ENCODE data around the gene DPYD. TPM values are rescaled to one million over a fixed set of nuclear protein-coding genes. Genes with fewer than 3 reads are reported as not detected.

The DPYD gene
- total RNA-seq, 1 donor, result 81.4 TPM

DNA sequence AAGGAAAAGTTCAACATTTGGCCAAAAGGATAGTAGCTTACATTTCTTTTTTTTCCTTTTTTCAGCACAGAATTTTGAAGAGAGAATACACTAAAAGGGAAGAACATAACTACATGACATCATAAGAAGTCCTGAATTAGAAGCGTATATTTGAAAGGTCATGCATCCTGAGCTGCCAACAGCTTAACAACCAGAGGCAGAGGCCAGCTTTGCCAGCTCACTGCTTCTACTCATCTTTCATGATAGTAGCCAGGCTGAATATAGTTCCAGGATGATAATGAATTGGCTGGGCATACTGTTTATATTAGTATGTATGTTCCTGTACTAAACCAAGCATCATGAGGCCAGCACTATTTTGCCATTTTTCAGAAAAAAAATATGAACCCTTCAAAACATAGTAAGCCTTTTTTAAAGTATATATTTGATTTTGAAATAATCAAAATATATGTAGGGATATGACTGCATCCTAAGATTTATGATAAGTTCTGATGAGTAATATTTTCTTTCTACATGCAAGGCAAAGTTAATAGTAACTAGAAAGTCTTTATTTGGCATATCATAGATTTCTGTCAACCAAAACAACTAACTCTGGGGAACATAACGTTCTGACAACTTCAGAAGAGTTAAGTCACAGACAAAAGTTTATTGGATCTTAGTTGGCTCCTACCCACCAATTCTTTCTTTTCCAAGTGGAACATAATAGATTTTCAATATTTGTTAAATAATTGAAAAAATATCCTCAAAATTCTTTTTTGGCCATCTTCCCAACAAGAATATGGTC lies 123.2 kb downstream of the DPYD start:
- peak overlapping the region; percentile 60 for H3K27ac ChIP-seq (ENCODE audit: low read depth, low read length)
- H3K36me3 ChIP-seq (ENCODE audit: insufficient read depth, low read length), result no peaks in the 10 kb centered on the region
- TF ChIP-seq, protein P1, sequence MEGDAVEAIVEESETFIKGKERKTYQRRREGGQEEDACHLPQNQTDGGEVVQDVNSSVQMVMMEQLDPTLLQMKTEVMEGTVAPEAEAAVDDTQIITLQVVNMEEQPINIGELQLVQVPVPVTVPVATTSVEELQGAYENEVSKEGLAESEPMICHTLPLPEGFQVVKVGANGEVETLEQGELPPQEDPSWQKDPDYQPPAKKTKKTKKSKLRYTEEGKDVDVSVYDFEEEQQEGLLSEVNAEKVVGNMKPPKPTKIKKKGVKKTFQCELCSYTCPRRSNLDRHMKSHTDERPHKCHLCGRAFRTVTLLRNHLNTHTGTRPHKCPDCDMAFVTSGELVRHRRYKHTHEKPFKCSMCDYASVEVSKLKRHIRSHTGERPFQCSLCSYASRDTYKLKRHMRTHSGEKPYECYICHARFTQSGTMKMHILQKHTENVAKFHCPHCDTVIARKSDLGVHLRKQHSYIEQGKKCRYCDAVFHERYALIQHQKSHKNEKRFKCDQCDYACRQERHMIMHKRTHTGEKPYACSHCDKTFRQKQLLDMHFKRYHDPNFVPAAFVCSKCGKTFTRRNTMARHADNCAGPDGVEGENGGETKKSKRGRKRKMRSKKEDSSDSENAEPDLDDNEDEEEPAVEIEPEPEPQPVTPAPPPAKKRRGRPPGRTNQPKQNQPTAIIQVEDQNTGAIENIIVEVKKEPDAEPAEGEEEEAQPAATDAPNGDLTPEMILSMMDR (IDR thresholded peaks at IDR 0.05; ENCODE audit: extremely low read depth, low read depth, low read length), result no peak
- no peaks in the 10 kb centered on the region for H4K20me1 ChIP-seq (ENCODE audit: insufficient read depth, low read length)
- no peaks in the 10 kb centered on the region for H3K27me3 ChIP-seq (ENCODE audit: insufficient read depth, low read length)
- peaks cover 16% of the 10 kb centered on the region for H3K4me1 ChIP-seq (ENCODE audit: insufficient read depth, low read length)
- no peak for DNase-seq (ENCODE audit: insufficient read length, low spot score, missing footprints)
- no peak overlapping the region for H2AFZ ChIP-seq (ENCODE audit: low read length)
- H3K9me3 ChIP-seq (ENCODE audit: low read depth, low read length), result no peaks in the 10 kb centered on the region
- H3K79me2 ChIP-seq (ENCODE audit: insufficient read depth, low read length), result no peaks in the 10 kb centered on the region
- H3K4me2 ChIP-seq (ENCODE audit: insufficient read depth, low read length), result no peak overlapping the region
- H3K4me3 ChIP-seq (ENCODE audit: insufficient read depth, low read length), result no peak overlapping the region

DNA sequence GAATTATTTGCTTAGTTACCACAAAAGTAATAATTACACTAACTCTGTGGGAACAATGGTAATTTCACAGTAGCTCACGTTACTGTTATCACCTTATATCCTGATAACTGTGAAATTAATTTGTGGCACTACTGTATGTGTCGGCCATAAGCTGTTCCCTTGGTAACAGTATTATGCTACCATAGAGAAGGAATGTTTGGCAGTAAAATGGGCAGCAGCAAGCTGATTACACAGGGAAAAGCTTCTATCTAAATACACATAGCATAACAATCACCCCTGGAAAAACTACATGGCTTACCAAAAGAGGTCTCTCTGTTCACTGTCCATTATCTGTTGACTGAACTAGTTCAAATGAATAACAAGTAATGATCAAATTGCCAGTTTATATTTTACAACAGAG lies 124.1 kb downstream of the DPYD start:
- Histone ChIP-seq H3K79me2 (ENCODE audit: insufficient read depth, low read length) (no peaks in the 10 kb centered on the region), H3K36me3 (ENCODE audit: insufficient read depth, low read length) (no peaks in the 10 kb centered on the region), H3K4me3 (ENCODE audit: insufficient read depth, low read length) (no peak overlapping the region), H3K4me2 (ENCODE audit: insufficient read depth, low read length) (no peak overlapping the region), H3K27ac (ENCODE audit: low read depth, low read length) (peak overlapping the region; percentile 60), H2AFZ (ENCODE audit: low read length) (no peak overlapping the region), H3K27me3 (ENCODE audit: insufficient read depth, low read length) (no peaks in the 10 kb centered on the region), H4K20me1 (ENCODE audit: insufficient read depth, low read length) (no peaks in the 10 kb centered on the region), H3K9me3 (ENCODE audit: low read depth, low read length) (no peaks in the 10 kb centered on the region), H3K4me1 (ENCODE audit: insufficient read depth, low read length) (peaks cover 16% of the 10 kb centered on the region)
- TF ChIP-seq, protein P1 (IDR thresholded peaks at IDR 0.05; ENCODE audit: extremely low read depth, low read depth, low read length), result no peak
- peak; percentile 52 for DNase-seq (ENCODE audit: insufficient read length, low spot score, missing footprints)

DNA sequence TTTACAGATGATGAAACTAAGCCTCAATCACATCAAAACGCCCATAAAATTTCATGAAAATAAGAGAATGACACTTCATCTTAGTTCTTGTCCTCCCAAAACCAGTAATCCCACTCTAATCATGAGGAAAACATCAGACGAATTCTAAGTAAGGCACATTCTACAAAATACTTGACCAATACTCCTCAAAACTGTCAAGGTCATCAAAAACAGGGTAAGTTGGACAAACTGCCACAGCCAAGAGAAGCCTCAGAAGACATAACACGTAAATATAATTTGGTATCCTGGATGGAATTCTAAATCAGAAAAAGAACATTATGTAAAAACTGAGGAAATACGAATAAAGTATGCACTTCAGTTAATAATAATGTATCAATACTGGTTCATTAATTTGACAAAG lies 128.2 kb downstream of the DPYD start:
- DNase-seq (ENCODE audit: insufficient read length, low spot score, missing footprints), result no peak
- no peaks in the 10 kb centered on the region for H3K36me3 ChIP-seq (ENCODE audit: insufficient read depth, low read length)
- no peak overlapping the region for H3K27ac ChIP-seq (ENCODE audit: low read depth, low read length)
- no peaks in the 10 kb centered on the region for H4K20me1 ChIP-seq (ENCODE audit: insufficient read depth, low read length)
- no peak overlapping the region for H3K4me3 ChIP-seq (ENCODE audit: insufficient read depth, low read length)
- no peaks in the 10 kb centered on the region for H3K27me3 ChIP-seq (ENCODE audit: insufficient read depth, low read length)
- H3K79me2 ChIP-seq (ENCODE audit: insufficient read depth, low read length), result peaks cover 11% of the 10 kb centered on the region
- no peak overlapping the region for H3K4me2 ChIP-seq (ENCODE audit: insufficient read depth, low read length)
- H3K9me3 ChIP-seq (ENCODE audit: low read depth, low read length), result no peaks in the 10 kb centered on the region
- H3K4me1 ChIP-seq (ENCODE audit: insufficient read depth, low read length), result peaks cover 9% of the 10 kb centered on the region
- H2AFZ ChIP-seq (ENCODE audit: low read length), result no peak overlapping the region
- TF ChIP-seq, protein P1 (IDR thresholded peaks at IDR 0.05; ENCODE audit: extremely low read depth, low read depth, low read length), result no peak

DNA sequence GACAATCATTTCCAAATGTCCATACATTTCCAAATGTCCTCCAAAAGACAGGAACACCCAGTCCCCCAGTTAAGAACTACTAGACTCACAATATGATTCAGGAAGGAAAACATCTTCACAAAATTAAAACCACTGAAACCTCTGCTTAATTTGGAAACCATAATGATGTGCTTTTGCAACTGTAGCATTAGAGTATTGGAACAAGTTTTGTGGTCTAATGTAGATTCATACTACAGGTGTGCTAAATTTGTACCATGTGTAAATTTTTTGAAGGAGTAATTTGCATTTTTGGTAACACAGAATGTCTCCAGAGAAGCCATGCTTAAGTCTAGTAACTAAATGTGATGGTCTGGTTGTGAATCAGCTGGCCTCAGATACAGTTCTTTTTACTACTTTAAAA lies 129.6 kb downstream of the DPYD start:
- Histone ChIP-seq H3K27me3 (ENCODE audit: insufficient read depth, low read length) (no peaks in the 10 kb centered on the region), H4K20me1 (ENCODE audit: insufficient read depth, low read length) (no peaks in the 10 kb centered on the region), H3K4me1 (ENCODE audit: insufficient read depth, low read length) (no peaks in the 10 kb centered on the region), H3K27ac (ENCODE audit: low read depth, low read length) (no peak overlapping the region), H2AFZ (ENCODE audit: low read length) (no peak overlapping the region), H3K9me3 (ENCODE audit: low read depth, low read length) (no peaks in the 10 kb centered on the region), H3K79me2 (ENCODE audit: insufficient read depth, low read length) (peaks cover 11% of the 10 kb centered on the region), H3K36me3 (ENCODE audit: insufficient read depth, low read length) (no peaks in the 10 kb centered on the region), H3K4me2 (ENCODE audit: insufficient read depth, low read length) (no peak overlapping the region), H3K4me3 (ENCODE audit: insufficient read depth, low read length) (no peak overlapping the region)
- no peak for DNase-seq (ENCODE audit: insufficient read length, low spot score, missing footprints)
- TF ChIP-seq, protein P1 (IDR thresholded peaks at IDR 0.05; ENCODE audit: extremely low read depth, low read depth, low read length), result no peak
